Body of pancreas (tissue), 4 donors: ENCODE results near the gene NFU1.

Experiments
- POLR2A ChIP-seq, 3 donors: fragments of 450-650 bp; IDR thresholded peaks; one replicate each; pipeline ENCODE4 v1.6.1; 2016; ENCODE audit warnings: antibody characterized with exemption in 3 of 3, mild to moderate bottlenecking in 2 of 3
- TF ChIP-seq, protein P1 (sequence below), 7 experiments: fragments of 450-650 bp in 4 of 7; fragments of 200-600 bp in 3 of 7; sonication (generic) in 3 of 7; IDR thresholded peaks; one replicate each; pipeline ENCODE4 v1.5.1; 2016 to 2019; ENCODE audit warnings: antibody characterized with exemption in 7 of 7

DNA sequence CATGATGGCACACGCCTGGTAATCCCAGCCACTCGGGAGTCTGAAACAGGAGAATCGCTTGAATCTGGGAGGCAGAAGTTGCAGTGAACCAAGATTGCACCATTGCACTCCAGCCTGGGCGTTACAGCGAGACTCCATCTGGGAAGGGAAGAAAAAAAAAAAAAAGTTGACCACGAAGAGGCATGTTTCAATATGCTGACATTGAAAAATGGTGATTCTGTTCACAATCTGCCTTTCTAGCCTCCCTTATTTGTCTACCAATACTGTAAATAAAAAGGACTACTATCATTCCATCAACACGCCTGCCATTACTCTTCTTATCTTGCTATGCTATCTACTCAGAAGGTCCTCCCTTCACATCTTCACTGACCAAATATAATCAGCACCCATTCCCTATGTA is 68.6 kb downstream of the NFU1 start:
- TF ChIP-seq, protein P1, sequence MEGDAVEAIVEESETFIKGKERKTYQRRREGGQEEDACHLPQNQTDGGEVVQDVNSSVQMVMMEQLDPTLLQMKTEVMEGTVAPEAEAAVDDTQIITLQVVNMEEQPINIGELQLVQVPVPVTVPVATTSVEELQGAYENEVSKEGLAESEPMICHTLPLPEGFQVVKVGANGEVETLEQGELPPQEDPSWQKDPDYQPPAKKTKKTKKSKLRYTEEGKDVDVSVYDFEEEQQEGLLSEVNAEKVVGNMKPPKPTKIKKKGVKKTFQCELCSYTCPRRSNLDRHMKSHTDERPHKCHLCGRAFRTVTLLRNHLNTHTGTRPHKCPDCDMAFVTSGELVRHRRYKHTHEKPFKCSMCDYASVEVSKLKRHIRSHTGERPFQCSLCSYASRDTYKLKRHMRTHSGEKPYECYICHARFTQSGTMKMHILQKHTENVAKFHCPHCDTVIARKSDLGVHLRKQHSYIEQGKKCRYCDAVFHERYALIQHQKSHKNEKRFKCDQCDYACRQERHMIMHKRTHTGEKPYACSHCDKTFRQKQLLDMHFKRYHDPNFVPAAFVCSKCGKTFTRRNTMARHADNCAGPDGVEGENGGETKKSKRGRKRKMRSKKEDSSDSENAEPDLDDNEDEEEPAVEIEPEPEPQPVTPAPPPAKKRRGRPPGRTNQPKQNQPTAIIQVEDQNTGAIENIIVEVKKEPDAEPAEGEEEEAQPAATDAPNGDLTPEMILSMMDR (IDR thresholded peaks at IDR 0.05) = no peak
- no peak for TF ChIP-seq POLR2A (IDR thresholded peaks at IDR 0.05)
